Measurements from ENCODE around the gene GSTM1. TPM values are rescaled to one million over a fixed set of nuclear protein-coding genes. Genes with fewer than 3 reads are reported as not detected.
"Not testable (repeated sequence)": the region's sequence is repeated elsewhere in the genome, so short reads cannot be mapped to it uniquely, and the experiment has no call there.

The GSTM1 gene
- total RNA-seq, 1 donor from 2014 or later = not detected

- TF ChIP-seq, protein P1, sequence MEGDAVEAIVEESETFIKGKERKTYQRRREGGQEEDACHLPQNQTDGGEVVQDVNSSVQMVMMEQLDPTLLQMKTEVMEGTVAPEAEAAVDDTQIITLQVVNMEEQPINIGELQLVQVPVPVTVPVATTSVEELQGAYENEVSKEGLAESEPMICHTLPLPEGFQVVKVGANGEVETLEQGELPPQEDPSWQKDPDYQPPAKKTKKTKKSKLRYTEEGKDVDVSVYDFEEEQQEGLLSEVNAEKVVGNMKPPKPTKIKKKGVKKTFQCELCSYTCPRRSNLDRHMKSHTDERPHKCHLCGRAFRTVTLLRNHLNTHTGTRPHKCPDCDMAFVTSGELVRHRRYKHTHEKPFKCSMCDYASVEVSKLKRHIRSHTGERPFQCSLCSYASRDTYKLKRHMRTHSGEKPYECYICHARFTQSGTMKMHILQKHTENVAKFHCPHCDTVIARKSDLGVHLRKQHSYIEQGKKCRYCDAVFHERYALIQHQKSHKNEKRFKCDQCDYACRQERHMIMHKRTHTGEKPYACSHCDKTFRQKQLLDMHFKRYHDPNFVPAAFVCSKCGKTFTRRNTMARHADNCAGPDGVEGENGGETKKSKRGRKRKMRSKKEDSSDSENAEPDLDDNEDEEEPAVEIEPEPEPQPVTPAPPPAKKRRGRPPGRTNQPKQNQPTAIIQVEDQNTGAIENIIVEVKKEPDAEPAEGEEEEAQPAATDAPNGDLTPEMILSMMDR (conservative IDR thresholded peaks at IDR 0.05; ENCODE audit: low read depth, low read length) = no peak
- no peak for DNase-seq (ENCODE audit: low read depth)
Observed at GRCh38 chr1:109697066-109697465, 9.4 kb downstream of the GSTM1 start.

GRCh38 chr1:109697861-109698260 lies 10.2 kb downstream of the GSTM1 start:
- not testable (repeated sequence) for H3K4me3 ChIP-seq (ENCODE audit: low read depth, low read length); DNase-seq (ENCODE audit: low read depth)

More at GRCh38 chr1:109697066-109697465, 9.4 kb downstream of the GSTM1 start:
- H3K4me3 ChIP-seq (ENCODE audit: low read depth, low read length) = no peak overlapping the region

DNA sequence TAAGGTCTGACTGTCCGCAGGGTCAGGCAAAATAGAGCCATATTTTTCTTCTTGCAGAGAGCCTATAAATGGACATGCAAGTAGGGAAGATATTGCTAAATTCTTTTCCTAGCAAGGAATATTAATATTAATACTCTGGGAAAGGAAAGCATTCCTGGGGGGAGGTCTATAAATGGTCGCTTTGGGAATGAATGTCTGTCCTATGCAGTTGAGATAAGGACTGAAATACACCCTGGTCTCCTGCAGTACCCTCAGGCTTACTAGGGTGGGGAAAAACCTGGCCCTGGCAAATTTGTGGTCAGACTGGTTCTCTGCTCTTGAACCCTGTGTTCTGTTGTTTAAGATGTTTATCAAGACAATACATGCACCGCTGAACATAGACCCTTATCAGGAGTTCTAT lies 15.3 kb downstream of the GSTM1 start:
- DNase-seq (ENCODE audit: low read depth); H3K4me3 ChIP-seq (ENCODE audit: low read depth, low read length): not testable (repeated sequence)

DNA sequence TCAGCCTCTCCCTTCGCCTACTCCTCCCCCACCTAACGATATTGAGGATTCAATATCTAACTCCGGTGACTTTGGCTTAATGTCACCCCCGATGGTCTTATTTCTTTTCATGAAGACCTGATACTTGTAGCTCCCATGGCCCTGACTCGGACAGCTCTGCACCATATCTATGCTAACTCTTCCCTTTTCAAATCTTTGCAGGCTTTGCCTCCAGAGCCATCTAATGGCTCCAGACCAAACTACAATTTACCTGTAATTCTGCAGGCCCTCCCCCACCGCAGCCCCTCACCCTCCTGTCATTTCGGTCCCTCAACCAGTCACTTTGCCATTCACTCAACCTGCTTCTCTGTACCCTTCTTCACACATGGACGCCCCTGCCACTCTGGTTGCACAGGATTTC lies 16.6 kb downstream of the GSTM1 start:
- H3K4me3 ChIP-seq (ENCODE audit: low read depth, low read length) = no peak overlapping the region
- TF ChIP-seq, protein P1 (conservative IDR thresholded peaks at IDR 0.05; ENCODE audit: low read depth, low read length) = peak; percentile 53
- no peak for DNase-seq (ENCODE audit: low read depth)

DNA sequence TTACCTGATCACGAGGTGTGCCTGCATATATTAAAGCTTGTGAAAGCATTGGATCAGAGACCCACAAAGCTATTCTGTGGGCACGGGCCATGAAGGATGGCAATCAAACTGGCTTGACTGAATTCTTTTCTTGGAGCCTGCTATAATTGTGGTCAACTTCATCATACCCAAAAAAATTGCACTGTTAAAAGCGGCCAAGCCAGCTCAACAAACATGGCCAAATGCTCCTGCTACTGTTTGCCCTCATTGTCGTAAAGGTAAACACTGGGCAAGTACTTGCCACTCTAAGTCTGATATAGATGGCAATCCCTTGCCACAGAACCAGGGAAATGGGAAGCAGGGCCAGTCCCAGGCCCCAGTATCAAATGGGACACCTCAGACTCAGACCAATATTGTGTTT lies 17.8 kb downstream of the GSTM1 start:
- H3K4me3 ChIP-seq (ENCODE audit: low read depth, low read length) = no peak overlapping the region
- no peak for DNase-seq (ENCODE audit: low read depth)
- TF ChIP-seq, protein P1 (conservative IDR thresholded peaks at IDR 0.05; ENCODE audit: low read depth, low read length) = no peak

GRCh38 chr1:109708949-109709348 lies 21.3 kb downstream of the GSTM1 start:
- not testable (repeated sequence) for DNase-seq (ENCODE audit: low read depth)

GRCh38 chr1:109709822-109710221 lies 22.2 kb downstream of the GSTM1 start:
- DNase-seq (ENCODE audit: low read depth); H3K4me3 ChIP-seq (ENCODE audit: low read depth, low read length): not testable (repeated sequence)

More at GRCh38 chr1:109708949-109709348, 21.3 kb downstream of the GSTM1 start:
- not testable (repeated sequence) for H3K4me3 ChIP-seq (ENCODE audit: low read depth, low read length)

DNA sequence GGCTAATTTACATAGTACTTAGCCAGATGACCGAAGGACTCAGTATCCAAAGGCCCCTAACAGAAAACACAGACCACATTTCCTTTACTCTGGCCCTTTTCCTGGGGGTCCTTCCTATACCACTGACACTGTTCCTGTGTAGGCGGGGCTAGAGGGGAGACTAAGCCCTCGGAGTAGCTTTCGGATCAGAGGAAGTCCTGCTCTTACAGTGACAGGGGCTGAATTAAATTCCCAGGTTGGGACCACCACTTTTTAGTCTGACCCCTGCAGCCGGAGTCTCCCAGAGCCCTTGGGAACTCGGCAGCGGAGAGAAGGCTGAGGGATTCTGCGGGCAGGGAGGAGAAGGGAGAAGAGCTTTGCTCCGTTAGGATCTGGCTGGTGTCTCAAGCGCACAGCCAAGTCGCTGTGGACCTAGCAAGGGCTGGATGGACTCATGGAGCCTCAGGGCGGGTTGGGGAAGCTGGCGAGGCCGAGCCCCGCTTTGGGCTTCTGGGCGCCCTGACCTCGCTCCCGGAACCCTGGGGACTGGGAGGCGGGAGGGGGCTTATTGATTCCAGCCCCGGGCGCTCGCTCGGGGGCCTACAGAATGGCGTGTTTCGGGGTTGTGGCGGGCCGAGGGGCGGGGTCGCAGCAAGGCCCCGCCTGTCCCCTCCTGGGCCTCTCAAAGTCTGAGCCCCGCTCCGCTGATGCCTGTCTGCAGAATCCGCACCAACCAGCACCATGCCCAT lies 24.1 kb downstream of the GSTM1 start, which contains the start of gene GSTM5:
TSS of gene GSTM5 (plus strand) at position 659 of the 728 bp plus-strand sequence. CDS start at position 721, 62 bp downstream.
- DNase-seq (ENCODE audit: low read depth); H3K4me3 ChIP-seq (ENCODE audit: low read depth, low read length): not testable (repeated sequence)

GRCh38 chr1:109712321-109712864 lies 24.8 kb downstream of the GSTM1 start:
- DNase-seq (ENCODE audit: low read depth) = no peak
- H3K4me3 ChIP-seq (ENCODE audit: low read depth, low read length) = no peak overlapping the region
- TF ChIP-seq, protein P1 (conservative IDR thresholded peaks at IDR 0.05; ENCODE audit: low read depth, low read length) = no peak
